COLO668 (cell line): ENCODE data around the gene RNF17.
"Not testable (repeated sequence)": the region's sequence is repeated elsewhere in the genome, so short reads cannot be mapped to it uniquely, and the experiment has no call there.

Experiments
- DNase-seq: peaks from one replicate; lab custom pipeline; 2025; ENCODE audit not compliant: unreplicated experiment; lab: John Stamatoyannopoulos, UW

The RNF17 gene

DNA sequence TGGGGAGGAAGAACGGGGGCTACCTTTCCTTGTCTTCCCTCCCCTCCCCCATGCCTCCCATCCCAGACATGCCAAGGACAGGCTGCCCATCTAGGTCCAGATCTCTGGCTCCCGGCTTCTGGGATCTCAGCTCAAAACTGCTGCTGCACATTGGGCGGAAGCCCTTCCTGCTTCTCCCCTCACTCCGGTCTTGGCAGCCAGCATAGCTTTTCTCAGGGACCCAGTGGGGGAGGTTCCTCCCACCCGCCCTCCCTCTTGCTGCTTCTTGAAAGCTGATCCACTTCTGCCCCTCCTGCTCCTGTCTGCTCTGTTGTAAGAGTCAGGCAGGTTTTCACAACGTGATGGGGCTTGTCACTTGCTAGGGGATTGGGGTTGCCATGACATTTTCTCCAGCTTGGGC lies 21.7 kb upstream of the RNF17 start:
- no peak for DNase-seq

DNA sequence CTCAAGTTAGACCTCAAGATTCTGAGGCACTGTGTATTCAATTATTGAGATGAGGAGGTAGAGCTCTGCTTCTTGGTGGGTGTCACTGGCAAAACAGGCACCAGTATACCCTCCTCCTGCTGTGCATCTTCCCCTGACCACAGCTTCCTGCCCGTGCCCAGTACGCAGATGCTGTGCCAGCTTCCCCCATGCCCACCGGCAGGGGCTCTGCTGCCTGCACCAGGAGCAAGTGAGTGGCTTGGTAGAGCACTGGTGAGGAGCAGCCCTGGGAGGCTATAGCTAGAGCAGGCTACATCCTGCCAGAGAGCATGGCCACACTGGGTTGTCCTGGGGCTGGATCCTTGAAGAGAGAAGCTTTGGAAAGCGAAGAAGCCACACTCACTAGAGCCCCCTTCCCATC lies 21.0 kb upstream of the RNF17 start:
- DNase-seq, result no peak

DNA sequence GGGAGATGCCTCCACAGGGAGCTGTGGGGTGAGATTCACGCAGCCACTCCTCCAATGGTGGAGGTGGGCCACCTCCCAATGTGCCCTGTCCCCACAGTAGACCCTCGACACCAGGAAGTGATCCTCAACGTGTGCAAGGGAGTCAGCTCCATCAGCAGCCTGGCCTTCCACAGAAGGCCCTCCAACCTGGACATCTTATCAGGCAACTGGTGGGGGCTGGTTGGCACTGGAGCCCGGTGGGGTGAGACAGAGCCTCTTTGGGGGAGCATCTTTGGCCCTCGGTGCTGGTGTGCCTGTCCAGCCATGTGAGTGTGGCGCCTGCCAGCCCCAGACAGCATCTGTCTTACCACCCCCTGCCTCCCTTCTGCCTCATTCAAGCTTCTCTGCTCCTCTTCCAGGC lies 19.7 kb upstream of the RNF17 start:
- DNase-seq, result no peak

DNA sequence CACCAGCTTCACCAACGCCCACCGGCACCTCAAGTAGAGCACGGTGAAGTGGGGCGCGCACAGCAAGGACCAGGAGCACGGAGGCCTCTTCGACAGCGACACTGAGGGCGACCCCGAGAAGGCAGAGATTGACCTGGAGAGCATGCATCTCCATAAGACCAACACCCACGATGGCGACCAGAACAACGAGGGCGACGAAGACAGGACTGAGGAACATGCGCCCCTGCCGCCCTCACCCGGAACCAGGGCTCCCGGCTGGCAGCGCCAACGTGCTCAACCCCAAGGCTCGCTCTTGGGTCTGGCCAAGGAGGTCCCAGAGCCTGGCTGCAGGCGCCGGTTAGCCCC lies 18.5 kb upstream of the RNF17 start:
- no peak for DNase-seq

DNA sequence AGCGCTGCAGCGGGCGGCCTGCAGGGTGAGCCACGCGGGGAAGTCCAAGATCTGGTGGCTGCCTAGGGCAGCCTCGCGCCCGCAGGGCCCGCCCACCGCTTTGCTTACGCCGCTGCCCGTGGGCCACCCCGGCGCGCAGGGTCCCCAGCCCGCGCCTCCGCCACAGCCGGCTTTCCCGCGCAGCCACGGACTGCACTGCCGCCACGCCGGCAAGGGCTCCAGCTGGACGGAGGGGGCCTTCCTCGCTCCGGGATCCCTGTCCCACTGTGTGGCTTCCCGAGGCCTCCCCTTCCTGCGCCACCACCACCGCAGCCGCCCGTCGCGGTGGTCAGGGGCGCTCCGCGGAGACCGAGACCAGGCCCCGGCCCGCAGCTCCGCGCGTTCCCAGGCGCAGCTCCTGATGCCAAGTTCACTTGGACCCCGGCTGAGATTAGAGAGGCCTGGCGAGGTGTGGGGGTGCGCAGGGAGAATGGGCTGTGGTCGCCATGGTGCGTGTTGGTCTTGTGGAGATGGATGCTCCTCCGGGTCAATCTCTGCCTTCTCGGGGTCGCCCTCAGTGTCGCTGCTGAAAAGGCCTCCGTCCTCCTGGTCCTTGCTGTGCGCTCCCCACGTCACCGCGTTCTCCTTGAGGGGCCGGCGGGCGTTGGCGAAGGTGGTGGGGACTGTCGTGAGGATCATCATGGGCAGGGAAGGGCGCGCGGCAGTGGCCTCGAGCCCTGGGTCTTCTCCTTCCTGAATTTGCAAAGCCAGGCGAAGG lies 17.9 kb upstream of the RNF17 start:
- DNase-seq, result no peak

DNA sequence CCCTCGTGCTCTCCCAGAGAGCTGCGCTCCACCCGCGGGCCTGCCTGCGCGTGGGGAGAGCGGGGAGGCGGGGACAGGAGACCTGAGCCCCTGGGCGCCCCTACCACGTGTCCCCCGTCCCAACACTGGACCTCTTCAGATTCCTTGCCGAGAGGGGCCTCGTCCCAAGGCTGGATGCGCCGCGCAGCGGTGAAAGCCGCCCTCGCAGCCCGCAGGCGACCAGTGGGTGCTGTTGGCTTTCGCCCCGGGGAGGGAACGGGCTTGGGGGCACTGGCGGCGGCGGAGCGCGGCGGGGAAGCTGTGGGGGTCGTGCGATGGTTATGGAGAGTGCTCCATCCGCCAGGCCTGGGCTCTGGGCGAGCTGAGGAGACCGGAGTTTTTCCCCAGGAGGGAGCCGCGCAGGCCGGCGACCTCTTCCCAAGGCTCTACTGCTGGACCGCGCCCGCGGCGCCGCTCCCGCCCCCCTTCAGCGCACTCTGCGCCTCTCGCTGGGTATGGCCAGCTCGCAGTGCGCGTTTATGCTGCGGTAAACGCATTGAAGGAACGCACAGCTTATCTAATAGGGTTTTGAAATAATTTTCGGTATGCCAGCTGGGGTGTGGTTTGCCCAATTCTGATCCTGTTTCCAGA lies 17.2 kb upstream of the RNF17 start:
- DNase-seq, result peak; percentile 65

DNA sequence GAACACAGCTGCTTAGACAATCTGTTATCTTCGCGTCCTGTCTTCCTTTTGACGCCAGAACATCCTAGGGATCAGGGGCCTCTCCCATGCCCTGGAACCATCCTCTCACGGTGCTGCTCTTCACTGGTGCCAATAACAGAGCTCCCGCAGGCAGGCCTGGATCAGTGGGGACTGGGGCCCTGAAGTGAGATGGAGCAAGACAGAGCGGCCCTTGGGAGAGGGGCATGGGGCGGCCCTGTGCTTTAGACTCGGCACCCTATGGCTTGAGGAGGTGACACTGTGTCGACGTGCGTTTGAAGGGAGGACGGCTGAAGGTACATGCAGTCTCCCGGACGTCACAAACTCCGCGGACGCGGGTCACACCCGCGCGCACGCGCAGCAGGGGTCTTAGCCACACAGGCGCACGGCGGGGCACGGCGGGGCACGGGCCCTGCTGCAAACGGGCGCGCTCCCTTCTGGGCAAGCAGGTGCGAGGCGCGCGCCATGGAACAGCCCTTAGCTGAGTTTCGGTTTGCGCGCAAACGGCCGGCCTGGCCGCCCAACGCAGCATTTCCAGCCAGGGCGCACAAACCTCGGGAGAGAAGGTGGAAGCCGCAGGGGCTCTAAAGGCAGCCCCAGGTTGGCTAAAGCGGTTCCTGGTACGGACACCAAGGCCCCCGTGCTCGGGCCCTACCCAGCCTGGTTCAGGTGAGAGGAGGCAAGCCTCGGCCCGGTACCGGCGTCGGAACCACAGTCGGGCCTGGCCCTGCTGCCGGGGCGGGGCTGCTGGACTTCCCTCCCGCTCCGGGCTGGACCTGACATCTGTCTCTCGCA lies 16.5 kb upstream of the RNF17 start:
- DNase-seq, result peak; percentile 81

DNA sequence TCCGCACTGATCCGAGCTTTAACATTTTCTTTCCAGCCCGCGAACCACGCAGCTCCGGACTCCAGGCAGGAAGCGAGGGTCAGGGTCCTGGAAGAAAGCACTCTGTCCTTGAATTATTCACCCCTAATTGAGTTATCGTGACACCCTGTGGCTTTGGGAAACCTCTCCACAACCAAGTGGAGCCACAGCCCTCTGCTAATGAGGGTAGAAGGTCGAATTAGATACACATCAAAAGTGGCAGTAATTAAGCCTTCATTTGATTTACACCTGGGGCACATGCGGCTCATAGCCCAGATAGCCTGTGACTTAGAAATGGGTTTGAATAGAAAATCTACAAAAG lies 15.9 kb upstream of the RNF17 start:
- no peak for DNase-seq

DNA sequence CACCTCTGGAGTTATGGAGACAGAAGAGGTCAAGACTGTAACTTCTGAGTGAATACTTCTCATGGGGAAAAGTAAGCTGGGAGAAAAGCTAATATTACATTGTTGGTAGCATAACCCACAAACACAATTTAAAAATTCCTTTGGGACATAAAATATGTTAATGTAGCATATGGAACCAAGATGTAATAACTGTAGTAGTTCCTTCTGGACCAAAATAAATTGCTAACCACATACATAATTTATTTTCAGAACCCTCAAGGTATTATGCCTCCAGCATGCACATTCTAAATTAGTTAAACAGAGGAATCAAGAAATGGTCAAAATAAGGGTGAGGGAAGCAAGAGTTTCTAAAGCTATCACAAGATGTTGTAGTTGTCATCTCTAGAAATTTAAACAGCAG lies 4.8 kb upstream of the RNF17 start:
- no peak for DNase-seq

DNA sequence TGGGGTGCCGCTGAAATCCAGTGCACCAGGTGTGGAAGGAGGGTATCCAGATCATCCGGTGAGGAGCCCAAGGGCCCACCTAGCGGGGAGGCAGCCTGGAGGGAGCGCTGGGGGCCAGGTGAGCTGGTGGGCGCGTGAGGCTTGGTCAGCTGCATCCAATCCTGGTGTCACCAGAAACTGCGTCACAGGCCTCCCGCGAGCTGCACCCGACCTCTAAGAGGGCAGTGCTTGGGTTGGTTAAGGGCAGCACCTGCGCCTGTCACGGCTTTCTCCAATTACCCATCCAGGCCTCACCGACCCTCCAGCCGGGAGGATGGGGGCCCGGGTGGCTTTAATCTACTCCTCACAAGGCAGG lies 284 bp downstream of the RNF17 start:
- DNase-seq, result no peak

DNA sequence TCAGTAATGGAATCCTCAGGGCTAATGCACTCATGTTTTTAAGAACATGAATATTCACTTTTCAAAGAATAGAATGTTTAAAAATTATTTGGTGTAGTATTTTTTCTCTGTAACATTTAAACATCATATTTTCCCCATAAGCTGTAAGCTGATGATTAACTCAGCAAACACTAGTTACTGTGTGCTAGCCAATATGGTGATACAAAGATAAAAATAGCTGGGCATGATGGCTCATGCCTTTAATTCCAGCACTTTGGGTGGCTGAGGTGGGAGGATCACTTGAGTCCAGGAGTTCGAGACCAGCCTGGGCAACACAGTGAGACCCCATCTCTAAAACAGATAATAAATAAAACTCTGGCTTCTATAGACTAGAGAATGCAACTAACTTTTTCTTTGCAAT lies 13.2 kb downstream of the RNF17 start:
- no peak for DNase-seq

DNA sequence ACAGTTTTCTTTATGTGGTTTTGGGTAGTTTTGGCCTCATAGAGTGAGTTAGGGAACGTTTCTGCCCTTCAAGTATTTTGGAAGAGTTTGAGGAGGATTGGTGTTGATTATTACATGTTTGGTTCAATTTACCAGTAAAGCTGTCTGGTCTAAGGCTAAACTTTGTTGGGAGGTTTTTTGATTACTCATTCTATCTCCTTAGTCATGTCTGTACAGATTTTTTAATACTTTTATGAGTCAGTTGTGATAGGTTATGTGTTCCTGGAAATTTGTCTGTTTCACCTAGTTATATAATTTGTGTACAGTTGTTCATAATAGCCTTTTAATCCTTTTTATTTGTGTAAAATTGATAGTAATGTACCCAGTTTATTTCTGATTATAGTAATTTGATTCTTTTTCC lies 20.4 kb downstream of the RNF17 start:
- no peak for DNase-seq

DNA sequence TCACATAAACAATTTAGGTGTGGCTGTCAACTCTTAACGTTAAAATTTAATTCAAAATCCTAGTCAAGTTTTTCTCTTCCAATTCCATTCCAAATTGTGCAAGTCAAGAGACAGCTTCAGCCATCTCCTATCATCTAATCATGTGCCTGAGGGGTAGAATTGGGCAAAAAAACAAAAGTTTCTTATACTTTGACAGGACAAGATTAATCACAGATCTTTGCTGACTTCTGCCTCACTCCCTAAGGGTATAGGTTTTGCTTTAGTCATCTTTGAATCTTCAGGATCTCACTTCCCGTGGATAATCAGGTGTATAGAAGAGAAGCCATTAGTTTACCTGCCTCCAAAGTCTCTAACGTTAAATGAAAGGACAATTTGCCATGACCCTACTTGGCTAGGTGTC lies 24.6 kb downstream of the RNF17 start:
- DNase-seq, result no peak

DNA sequence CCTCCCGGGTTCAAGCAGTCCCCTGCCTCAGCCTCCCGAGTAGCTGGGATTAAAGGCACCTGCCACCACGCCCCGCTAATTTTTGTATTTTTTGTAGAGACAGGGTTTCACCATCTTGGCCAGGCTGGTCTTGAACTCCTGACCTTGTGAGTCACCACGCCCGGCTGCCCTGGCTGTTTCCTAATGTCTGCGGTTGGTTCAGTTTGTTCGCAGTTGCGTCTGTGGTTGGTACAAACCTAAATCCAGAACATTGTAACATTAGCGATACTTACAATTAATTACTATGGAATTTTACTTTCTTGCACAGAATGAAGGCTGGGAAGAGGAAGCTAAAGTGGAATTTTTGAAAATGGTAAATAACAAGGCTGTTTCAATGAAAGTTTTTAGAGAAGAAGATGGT lies 38.1 kb downstream of the RNF17 start:
- DNase-seq, result no peak

DNA sequence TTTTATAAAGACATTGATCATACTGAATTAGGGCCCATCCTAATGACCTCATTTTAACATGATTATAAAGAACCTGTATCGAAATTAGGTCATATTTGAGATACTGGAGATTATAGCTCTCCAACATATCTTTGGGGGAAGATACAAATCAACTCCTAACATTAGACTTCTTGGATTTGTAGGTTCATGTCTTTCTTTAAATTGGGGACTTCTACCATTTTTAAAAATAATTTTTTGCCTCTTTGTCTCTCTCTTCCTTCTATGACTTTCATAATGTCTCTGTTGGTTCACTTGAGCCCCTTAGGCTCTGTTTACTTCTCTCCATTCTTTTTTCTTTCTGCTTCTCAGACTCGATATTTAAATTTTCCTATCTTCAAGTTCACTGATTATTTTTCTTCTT lies 57.2 kb downstream of the RNF17 start:
- DNase-seq, result no peak

DNA sequence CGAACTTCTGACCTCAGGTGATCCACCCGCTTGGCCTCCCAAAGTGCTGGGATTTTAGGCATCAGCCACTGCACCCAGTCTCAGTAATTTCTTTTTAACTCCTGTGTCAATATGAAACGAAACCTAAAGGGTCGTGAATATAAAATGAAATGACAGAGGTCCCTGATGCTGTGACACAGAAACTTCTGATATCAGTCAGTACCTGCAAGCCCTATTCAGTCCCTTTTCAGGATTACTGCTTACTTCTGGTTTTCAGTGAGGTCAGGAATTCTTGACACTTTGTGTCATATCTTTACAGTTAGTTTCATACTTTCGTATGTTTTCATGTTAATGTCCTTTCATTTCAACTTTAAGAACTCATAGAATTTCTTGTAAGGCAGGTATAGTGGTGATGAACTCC lies 58.7 kb downstream of the RNF17 start:
- no peak for DNase-seq

DNA sequence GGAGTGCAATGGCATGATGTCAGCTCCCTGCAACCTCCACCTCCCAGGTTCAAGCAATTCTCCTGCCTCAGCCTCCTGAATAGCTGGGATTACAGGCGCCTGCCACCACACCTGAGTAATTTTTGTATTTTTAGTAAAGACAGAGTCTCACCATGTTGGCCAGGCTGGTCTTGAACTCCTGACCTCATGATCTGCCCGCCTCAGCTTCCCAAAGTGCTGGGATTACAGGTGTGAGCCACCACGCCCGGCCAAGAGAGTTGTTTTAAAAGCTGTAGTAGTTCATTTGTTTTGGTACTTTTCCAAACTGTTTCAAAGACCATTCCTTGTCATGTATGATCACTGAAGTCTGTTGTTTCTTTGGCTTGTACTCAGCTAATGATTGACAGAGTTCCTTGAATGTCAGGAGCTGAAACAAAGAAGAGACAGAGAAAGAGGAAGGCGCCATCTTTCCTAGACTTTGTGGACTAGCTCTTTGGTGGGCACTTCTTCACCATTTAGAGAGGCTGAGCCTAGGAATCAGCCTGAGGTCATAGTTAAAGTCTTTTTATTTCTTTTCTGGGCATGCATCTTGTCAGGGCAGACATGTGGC lies 59.2 kb downstream of the RNF17 start:
- DNase-seq, result not testable (repeated sequence)

DNA sequence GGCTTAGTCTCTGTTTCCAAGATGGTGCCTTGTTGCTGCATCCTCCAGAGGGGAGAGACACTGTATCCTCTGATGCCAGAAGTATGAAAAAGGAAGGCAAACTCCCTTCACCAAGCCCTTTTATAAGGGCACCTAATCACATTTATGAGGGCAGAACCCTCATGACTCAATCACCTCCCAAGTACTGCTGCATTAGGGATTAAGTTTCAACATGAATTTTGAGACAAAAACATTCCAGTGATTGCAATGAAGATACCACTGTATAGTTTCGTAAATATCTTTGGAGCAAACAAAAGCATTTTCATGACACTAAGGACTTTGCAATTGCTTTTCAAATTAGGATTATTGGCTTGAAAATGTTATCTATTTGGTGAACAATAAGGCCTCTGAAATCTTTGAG lies 63.8 kb downstream of the RNF17 start:
- no peak for DNase-seq

DNA sequence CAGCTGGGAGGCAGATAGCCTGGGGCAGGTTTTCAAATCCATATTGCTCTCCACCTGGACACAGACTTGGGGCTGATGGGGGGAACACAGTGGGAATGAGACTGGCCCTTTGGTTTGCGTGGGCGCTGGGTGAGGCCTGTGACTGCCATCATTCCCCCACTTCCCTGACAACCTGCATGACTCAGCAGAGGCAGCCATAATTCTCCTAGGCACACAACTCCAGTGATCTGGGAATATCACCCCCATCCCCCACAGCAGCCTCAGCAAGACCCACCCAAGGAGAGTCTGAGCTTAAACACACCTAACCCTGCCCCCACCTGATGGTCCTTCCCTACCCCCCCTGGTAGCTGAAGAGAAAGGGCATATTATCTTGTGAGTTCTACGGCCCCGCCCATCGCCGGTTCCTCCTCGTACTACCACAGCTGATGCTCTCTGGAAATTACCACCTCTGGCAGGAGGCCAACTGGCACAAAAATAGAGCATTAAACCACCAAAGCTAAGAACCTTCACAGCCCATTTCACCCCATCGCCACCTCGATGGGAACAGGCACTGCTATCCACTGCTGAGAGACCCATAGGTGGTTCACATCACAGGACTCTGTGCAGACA lies 71.0 kb downstream of the RNF17 start:
- peak; percentile 65 for DNase-seq

DNA sequence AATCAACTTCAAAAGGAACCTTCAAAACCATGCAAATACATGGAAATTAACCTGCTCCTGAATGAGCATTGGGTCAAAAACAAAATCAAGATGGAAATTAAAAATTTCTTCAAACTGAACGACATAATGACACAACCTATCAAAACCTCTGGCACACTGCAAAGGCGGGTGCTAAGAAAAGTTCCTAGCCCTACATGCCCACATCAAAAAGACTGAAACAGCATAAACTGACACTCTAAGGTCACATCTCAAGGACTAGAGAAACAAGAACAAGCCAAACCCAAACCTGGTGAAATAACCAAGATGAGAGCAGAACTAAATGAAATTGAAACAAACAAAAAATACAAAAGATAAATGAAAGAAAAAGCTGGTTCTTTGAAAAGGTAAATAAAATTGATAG lies 73.6 kb downstream of the RNF17 start:
- not testable (repeated sequence) for DNase-seq

DNA sequence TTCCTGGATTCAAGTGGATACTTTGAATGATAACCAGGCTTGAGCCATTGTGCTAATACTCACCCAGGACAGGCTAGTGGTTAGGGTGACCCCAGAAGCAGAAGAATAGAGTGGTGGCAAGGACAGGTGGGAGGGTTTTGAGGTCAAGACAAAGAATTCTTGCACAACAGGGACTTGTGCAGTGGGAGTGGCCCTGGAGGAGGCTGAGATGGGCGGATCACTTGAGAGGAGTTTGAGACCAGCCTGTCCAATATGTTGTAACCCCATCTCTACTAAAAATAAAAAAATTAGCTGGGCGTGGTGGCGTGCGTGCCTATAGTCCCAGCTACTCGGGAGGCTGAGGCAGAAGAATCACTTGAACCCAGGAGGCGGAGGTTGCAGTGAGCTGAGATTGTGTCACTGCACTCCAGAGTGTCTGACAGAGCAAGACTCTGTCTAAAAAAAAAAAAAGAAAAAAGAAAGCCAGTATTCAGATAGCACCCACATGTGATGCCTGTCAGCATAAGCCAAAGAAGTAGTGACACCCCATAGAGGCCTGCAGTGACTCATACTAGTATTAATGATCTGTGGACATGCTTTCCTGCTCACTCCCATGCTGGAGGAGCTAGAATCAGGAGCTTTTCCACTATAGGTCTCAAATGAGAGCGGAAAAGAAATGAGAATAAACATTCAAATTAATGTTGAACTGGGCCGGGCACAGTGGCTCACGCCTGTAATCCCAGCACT lies 78.7 kb downstream of the RNF17 start:
- no peak for DNase-seq
